DOHH2 (cell line): Measurements from ENCODE around the gene CFAP46.

Experiments
- EZH2phosphoT487 ChIP-seq: fragments of 200-600 bp; sonication (generic); IDR thresholded peaks from 2 replicates; pipeline ENCODE4 v1.6.1; 2017; ENCODE audit warnings: borderline replicate concordance, mild to moderate bottlenecking, antibody characterized with exemption, low read length, moderate library complexity, mixed read lengths
- TF ChIP-seq, protein P1 (sequence below): fragments of 200-600 bp; sonication (generic); IDR thresholded peaks from one replicate; pipeline ENCODE4 v1.5.1; 2014; ENCODE audit warnings: antibody characterized with exemption, mild to moderate bottlenecking, low read depth, low read length; ENCODE audit not compliant: poor library complexity, severe bottlenecking

DNA sequence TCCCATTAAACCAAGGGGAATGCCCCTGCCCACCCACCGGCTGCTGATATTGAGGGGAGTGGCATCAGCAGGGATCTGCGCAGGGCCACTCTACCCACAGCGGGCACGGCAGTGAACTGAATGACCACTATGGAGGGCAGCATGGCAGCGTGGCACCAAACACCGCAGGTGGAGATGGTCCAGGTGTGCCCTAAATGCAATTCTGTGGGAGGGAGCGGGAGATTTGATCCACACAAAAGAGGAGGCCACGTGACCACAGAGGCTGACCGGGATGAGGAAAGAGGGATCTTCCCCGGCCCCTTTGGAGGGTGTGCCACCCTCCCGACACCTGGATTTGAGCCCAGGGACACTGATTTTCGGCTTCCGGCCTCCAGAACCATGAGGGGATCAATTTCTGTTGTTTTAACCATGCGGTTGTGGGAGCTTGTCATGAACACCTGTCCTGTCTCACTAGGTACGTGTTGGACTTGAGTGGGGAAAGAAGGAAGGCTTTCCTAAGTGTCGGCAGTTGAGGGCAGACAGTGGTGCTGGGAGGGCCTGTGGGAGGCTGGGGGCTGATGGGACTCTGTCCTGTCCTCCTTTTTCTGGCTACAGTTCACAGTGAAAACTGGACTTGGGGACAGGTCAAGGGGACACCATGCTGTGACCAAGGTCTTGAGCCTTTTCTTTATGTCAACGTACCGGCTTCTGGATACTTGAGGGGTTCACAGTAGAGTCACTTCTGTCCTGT is 66.1 kb downstream of the CFAP46 start:
- TF ChIP-seq, protein P1, sequence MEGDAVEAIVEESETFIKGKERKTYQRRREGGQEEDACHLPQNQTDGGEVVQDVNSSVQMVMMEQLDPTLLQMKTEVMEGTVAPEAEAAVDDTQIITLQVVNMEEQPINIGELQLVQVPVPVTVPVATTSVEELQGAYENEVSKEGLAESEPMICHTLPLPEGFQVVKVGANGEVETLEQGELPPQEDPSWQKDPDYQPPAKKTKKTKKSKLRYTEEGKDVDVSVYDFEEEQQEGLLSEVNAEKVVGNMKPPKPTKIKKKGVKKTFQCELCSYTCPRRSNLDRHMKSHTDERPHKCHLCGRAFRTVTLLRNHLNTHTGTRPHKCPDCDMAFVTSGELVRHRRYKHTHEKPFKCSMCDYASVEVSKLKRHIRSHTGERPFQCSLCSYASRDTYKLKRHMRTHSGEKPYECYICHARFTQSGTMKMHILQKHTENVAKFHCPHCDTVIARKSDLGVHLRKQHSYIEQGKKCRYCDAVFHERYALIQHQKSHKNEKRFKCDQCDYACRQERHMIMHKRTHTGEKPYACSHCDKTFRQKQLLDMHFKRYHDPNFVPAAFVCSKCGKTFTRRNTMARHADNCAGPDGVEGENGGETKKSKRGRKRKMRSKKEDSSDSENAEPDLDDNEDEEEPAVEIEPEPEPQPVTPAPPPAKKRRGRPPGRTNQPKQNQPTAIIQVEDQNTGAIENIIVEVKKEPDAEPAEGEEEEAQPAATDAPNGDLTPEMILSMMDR: no peak
- no peak for TF ChIP-seq EZH2phosphoT487
